GM12875 (cell line): ENCODE measurements around the gene MT4.

Source experiments
- H3K4me3 ChIP-seq: one replicate; pipeline ENCODE4 v1.5.1; 2011; ENCODE audit warnings: low read depth, low read length, control low read depth
- TF ChIP-seq, protein P1 (sequence below): IDR thresholded peaks from 2 replicates; pipeline ENCODE4 v1.5.1; 2011; ENCODE audit warnings: low read depth, mild to moderate bottlenecking, control low read depth, inconsistent platforms, low read length, moderate library complexity, borderline replicate concordance; ENCODE audit not compliant: insufficient read depth

Gene MT4

GRCh38 chr16:56608043-56608875 lies 43.4 kb downstream of the MT4 start, which contains the start of gene MT2A:
Gene MT2A, plus strand, starts transcription at chr16:56608584. Its CDS starts 72 bp downstream, at chr16:56608656.
- H3K4me3 ChIP-seq, result peak within 1 kb of the TSS; percentile 17
- TF ChIP-seq, protein P1, sequence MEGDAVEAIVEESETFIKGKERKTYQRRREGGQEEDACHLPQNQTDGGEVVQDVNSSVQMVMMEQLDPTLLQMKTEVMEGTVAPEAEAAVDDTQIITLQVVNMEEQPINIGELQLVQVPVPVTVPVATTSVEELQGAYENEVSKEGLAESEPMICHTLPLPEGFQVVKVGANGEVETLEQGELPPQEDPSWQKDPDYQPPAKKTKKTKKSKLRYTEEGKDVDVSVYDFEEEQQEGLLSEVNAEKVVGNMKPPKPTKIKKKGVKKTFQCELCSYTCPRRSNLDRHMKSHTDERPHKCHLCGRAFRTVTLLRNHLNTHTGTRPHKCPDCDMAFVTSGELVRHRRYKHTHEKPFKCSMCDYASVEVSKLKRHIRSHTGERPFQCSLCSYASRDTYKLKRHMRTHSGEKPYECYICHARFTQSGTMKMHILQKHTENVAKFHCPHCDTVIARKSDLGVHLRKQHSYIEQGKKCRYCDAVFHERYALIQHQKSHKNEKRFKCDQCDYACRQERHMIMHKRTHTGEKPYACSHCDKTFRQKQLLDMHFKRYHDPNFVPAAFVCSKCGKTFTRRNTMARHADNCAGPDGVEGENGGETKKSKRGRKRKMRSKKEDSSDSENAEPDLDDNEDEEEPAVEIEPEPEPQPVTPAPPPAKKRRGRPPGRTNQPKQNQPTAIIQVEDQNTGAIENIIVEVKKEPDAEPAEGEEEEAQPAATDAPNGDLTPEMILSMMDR, result no peak

DNA sequence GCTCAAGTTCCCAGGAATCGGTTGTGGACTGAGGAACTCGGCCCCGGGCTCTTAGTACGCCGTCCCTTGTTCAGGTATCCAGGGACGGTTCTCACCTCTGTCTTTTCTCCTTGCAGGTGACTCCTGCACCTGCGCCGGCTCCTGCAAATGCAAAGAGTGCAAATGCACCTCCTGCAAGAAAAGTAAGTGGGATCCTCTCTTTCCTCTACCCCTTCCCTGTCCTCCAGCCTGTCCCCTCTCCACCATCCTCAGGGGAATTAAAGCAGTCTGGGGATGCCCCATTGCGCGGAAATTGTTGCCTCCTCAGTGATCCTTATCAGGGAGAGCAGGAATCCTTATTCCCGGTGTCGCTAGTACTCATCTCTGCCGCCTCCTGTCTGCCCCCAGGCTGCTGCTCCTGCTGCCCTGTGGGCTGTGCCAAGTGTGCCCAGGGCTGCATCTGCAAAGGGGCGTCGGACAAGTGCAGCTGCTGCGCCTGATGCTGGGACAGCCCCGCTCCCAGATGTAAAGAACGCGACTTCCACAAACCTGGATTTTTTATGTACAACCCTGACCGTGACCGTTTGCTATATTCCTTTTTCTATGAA lies 44.1 kb downstream of the MT4 start:
- TF ChIP-seq, protein P1, result no peak
- H3K4me3 ChIP-seq, result peak overlapping the region; percentile 17

GRCh38 chr16:56609463-56609921 lies 44.6 kb downstream of the MT4 start:
- no peak overlapping the region for H3K4me3 ChIP-seq
- TF ChIP-seq, protein P1, result no peak

DNA sequence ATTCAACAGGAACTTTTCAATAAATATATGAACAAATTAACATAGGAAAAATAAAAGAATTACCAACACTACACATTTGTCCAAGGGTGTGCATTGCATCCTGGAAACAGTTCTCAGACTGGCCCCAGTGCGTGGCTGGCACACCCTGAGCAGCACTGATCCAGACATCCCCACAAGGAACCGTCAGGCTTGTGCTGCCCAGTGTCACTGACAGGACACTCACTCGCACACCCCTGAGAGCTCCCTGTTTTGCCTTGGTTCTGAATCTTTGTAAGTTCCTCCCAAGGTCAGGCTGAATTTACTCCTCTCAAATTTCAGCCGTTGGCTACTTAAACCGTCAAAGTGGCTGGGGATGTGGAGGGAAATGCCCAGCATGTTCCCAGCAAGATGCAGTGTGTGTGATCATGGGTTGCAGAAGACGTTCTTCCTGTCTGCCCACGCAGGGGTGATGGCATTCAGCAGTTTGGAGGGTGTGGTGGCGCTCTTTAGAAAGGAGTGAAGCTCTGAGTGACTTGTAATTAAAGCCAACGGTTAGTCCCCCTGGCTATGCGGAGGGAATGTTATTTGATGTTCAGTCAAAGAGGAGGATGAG lies 45.2 kb downstream of the MT4 start:
- TF ChIP-seq, protein P1, result no peak
- H3K4me3 ChIP-seq, result no peak overlapping the region

GRCh38 chr16:56610609-56611111 lies 45.8 kb downstream of the MT4 start:
- H3K4me3 ChIP-seq, result no peak overlapping the region
- TF ChIP-seq, protein P1, result no peak

DNA sequence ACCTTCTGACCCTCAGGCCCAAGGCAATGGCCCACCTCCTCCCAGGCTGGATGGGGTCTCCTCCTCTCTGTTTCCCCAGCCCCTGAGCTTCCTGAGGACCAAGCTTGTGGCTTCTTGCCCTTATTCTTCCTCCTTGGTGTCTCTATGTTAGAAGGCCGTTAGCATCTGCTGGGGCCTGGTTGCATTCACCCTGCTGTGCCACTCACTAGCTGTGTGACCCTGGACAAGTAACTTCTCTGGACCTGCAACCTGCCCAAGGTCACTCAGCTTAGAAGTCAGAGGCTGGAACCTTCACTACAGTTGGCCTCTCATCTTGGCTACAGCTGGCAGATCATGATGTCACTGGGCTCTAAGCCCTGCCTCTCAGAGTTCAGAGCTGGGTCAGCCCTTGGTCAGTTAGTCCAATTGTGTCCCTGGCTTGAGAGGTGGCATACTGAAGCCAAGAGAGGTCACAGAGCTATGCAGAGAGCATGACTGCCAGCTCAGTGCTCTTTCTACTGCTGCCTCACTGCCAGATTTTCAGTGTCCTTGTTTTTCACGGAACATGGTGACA lies 46.5 kb downstream of the MT4 start:
- no peak overlapping the region for H3K4me3 ChIP-seq
- TF ChIP-seq, protein P1, result no peak
